Bronchial epithelial cell (primary cell): Measurements from ENCODE around the gene MARCHF3. TPM values are rescaled to one million over a fixed set of nuclear protein-coding genes. Genes with fewer than 3 reads are reported as not detected.

ENCODE experiments used
- DNase-seq: peaks from one replicate; pipeline ENCODE4 v3.0.0-alpha.2; 2010; ENCODE audit warnings: low read depth
- FAIRE-seq: peaks from 2 replicates; lab custom pipeline; 2011; peaks lifted over from hg19 to GRCh38; lab: Jason Lieb, UNC
- H3K27me3 ChIP-seq: 2 replicates; pipeline ENCODE4 v1.5.1; 2011; ENCODE audit warnings: low read length; ENCODE audit not compliant: control insufficient read depth, insufficient read depth
- H3K36me3 ChIP-seq: 2 replicates; pipeline ENCODE4 v1.5.1; 2011; ENCODE audit warnings: low read length; ENCODE audit not compliant: control insufficient read depth, insufficient read depth
- H3K4me3 ChIP-seq: 2 replicates; pipeline ENCODE4 v1.5.1; 2011; ENCODE audit warnings: mild to moderate bottlenecking, low read depth, low read length, control low read depth
- total RNA-seq: library from RNA; depleted of rRNA; stranded (reverse); fragments of >200 nt; gene quantifications from 2 replicates; pipeline ENCODE4 v1.2.1, GENCODE V29; 2014
- TF ChIP-seq, protein P1 (sequence below): IDR thresholded peaks from 2 replicates; pipeline ENCODE4 v1.5.1; 2011; ENCODE audit warnings: mild to moderate bottlenecking, moderate library complexity, low read length, control low read depth, inconsistent platforms; ENCODE audit not compliant: insufficient read depth, severe bottlenecking

MARCHF3 gene
- total RNA-seq, 1 donor from 2014 or later = 1.6 TPM

DNA sequence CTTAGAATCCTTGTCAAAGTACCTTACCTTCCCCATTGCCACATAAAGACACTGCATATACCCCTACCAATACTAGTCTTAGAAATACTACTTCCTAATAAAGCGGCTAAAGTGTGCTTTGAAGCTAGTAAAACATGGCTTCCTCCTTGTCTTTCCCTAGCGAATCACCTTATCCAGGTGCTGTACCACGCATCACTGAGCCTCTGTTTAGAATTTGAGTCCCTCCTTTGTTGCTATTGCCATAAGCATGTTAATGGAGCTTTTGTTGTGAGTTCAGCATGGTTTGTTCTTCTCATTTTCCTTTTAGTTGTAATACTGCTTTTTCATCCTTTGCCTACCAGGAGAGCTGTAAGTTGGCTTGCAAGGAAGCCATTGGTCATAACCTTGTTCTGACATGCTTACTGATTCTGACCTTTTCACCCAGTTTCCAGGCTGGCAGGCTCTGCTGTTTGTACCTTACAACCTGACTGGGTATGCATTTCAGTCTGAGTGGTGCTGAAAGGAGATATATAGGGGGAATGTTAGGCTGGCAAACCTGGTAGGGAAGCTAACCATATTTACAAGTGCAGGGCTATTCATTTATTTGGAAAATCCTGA is 203.6 kb downstream of the MARCHF3 start:
- H3K36me3 ChIP-seq = no peaks in the 10 kb centered on the region
- DNase-seq (peak; percentile 74), FAIRE-seq (no peak)
- TF ChIP-seq, protein P1, sequence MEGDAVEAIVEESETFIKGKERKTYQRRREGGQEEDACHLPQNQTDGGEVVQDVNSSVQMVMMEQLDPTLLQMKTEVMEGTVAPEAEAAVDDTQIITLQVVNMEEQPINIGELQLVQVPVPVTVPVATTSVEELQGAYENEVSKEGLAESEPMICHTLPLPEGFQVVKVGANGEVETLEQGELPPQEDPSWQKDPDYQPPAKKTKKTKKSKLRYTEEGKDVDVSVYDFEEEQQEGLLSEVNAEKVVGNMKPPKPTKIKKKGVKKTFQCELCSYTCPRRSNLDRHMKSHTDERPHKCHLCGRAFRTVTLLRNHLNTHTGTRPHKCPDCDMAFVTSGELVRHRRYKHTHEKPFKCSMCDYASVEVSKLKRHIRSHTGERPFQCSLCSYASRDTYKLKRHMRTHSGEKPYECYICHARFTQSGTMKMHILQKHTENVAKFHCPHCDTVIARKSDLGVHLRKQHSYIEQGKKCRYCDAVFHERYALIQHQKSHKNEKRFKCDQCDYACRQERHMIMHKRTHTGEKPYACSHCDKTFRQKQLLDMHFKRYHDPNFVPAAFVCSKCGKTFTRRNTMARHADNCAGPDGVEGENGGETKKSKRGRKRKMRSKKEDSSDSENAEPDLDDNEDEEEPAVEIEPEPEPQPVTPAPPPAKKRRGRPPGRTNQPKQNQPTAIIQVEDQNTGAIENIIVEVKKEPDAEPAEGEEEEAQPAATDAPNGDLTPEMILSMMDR = no peak
- H3K4me3 ChIP-seq = no peak overlapping the region
- no peaks in the 10 kb centered on the region for H3K27me3 ChIP-seq

DNA sequence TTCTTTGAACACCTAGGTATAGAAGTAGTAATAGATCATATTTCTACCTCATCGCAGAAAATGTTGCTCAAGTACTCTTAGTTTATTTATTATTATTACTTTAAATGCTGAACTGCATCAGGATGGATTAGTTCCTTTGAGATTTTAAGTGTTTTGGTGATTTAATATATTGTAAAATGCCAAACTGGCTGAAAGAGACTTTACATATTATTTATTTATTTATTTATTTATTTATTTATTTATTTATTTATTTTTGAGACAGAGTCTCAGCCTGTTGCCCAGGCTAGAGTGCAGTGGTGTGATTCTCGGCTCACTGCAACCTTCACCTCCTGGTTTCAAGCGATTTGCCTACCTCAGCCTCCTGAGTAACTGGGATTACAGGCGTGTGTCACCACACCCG is 211.1 kb downstream of the MARCHF3 start:
- Histone ChIP-seq H3K4me3 (no peak overlapping the region), H3K36me3 (no peaks in the 10 kb centered on the region), H3K27me3 (no peaks in the 10 kb centered on the region)
- TF ChIP-seq, protein P1 = no peak
- FAIRE-seq = no peak
- no peak for DNase-seq

DNA sequence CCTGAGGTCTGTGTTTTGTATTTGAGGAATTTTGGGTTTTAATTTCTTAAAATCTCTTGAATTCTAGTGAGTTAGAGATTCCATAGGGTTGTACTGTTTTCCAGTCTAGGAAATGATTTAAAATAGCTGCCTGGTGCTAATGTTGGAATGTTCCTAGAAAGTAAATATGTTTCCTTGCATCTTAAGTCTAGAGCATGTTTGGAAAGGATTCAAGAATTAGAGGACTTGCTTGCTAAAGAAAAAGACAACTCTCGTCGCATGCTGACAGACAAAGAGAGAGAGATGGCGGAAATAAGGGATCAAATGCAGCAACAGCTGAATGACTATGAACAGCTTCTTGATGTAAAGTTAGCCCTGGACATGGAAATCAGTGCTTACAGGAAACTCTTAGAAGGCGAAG is 211.6 kb downstream of the MARCHF3 start:
- H3K4me3 ChIP-seq = no peak overlapping the region
- no peak for FAIRE-seq
- no peak for DNase-seq
- TF ChIP-seq, protein P1 = no peak
- no peaks in the 10 kb centered on the region for H3K27me3 ChIP-seq
- no peaks in the 10 kb centered on the region for H3K36me3 ChIP-seq

Other genes starting within 250 kb of the MARCHF3 start
- 4.5 and 5.9 TPM in 2 replicates for gene C5orf63, start 42.9 kb upstream of the MARCHF3 start, total RNA-seq